HG03159 (cell line): Measurements from ENCODE around the gene ALDH1B1.
"Not testable (repeated sequence)": the region's sequence is repeated elsewhere in the genome, so short reads cannot be mapped to it uniquely, and the experiment has no call there.

Experiments used
- ATAC-seq: cut with Tn5 transposase; IDR thresholded peaks from one replicate; pipeline ENCODE4 v1.9.1; 2021; ENCODE audit warnings: mild to moderate bottlenecking, moderate library complexity; ENCODE audit not compliant: unreplicated experiment

ALDH1B1 gene

GRCh38 chr9:38385896-38386295 is 6.6 kb upstream of the ALDH1B1 start:
- ATAC-seq: no peak

DNA sequence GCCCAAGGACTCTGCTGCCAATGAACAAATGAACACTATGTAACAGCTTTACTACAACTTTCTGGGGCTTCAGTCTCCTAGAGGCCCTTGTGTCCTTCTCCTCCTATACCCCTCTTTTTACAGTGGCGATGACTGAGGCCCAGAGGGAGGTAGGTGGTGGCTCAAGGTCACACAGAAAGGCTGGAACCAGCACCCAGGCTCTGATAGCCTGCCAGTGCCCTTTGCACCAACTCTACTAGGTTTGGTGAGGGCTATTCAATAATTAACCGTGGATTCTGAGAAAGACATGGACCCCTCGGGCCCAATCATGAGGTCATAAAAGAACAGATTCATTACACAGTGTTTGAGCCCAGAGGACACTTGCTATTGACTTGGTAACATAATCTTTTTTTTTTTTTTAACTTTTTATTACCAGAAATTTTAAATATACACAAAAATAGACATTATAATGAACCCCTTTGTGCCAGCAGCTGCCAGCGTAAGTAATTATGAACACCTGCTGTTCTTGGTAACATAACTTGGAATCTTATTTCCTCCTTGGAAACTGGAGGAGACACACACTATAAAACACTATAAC is 6.1 kb upstream of the ALDH1B1 start:
- no peak for ATAC-seq

DNA sequence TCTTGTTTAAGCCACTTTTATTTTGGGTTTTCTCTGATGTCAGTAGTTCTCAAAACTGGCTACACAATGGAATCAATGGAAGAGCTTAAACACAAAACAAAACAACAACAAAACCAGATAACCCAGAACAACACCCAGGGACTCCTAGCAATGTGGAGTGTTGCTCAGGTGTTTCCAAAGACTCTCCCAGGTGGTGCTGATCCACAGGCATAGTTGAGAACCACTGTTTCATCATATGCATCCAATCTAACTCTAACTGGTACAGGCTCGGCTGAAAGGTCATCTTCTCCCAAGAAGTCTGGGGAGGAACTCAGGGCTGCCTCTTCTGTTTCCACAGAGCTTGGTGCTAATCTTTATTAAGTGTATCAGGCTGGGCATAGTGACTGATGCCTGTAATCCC is 5.4 kb upstream of the ALDH1B1 start:
- no peak for ATAC-seq

DNA sequence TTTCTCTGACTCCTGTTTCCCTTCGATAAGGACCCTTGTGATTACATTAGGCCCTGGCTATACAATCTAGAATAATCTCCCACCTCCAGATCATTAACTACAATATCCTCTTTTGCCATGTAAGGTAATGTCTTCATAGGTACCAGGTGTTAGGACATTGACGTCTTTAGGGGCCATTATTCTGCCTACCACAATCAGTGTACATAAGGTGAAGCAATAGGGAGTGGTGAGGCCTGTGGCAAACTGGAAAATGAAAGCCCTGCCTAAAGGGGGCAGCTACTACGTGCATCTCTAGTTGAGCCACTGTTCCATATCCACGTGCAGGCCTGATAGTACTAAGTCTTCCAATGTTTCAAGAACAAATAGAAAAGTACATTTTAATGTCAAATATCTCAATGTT is 4.8 kb upstream of the ALDH1B1 start:
- no peak for ATAC-seq

- ATAC-seq: no peak
These were observed 3.9 kb upstream of the ALDH1B1 start for GRCh38 chr9:38388283-38389223.

DNA sequence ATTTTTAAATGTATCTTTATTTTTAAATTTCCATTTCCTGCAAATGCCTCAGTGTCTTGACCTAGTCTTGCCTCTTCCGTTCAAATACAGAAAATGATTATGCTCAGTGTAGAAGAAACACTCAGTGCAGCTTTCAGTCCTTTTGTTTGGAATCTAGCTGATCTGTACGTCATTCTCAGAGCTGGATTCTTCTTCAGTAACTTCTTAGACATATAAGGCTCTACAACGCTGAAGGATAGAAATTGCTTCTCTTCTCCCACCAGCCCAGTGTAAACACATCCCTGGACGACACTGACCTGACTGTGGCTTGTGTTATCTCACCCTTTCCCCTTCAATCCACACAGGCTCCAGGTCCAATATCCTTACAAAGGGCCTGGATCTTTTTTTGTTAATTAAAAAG is 3.2 kb upstream of the ALDH1B1 start:
- no peak for ATAC-seq

DNA sequence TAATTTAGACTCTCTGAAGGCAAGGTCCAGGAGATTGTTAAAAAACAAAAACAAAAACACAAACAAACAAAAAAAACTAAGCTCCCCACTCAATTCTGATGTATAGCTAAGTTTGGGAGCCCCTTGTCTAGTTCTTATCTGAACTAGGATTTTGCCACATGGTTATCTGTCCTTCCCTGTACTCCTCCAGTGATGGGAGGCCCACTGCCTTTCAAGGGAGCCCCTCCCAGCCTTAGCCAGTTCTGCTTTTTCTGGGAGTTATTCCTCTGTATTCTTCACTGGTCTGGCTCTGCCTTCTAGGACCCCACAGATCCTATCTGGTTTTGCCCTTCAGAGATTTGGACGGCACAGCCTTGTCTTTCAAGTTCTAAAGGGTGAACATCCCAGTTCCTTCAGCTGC is 2.1 kb upstream of the ALDH1B1 start:
- ATAC-seq: no peak

DNA sequence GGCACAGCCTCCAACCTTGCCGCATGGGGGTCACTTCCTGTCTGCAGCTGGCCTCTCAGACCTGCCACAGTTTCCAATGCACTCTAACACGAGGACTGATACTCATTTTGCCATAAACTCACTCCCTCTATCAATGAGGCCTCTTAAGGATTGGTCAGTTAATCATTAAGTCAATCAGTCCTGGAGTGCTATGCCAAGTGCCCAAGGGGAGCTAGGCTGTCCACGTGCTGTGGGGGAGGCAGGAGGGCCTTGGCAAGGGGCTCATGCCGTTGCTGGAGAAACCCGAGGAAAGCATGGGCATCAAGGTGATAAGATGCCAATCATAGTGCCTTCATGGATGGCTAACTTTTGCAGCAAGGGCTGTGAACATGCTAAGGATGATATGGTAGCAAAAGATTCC is 1.7 kb upstream of the ALDH1B1 start:
- ATAC-seq: no peak

DNA sequence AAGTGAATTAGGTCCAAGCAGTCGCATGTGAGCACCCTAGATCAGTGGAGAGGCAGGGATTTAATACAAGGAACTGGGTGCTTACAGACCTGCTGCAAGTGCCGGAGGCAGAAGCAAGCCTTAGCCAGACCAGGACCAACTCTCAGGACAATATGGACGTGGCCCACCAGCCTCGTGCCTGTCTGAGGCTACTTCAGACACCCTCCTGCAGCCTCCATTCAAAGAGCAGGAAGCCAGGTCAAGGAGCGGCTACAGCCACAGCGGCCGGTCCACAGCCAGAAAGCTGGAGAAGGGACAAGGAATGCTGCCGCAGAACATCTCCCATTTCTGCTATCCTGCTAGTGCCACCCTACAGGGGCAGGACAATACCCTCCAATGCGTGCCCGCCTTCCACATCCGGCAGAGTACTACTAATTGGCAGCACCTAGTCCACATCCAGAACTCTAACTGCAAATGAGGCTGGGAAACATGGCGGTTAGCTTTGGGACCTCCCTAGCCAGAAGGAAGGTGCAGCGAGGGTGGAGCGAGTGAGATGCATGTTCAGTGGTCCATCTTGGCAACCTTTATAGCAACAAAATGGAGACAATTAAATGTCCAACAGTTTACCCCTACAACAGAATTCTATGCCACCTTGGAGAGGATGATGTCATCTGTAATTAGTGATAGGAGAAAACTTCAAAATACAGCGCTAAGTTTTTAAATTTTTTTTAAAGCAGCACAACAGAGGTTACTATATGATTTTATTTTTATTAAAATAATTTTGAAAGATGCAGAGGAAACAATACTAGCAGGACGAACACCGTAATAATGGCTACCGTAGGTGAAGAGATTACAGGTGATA is 1.0 kb upstream of the ALDH1B1 start:
- ATAC-seq: no peak

GRCh38 chr9:38393128-38393796 is 760 bp downstream of the ALDH1B1 start:
- no peak for ATAC-seq

DNA sequence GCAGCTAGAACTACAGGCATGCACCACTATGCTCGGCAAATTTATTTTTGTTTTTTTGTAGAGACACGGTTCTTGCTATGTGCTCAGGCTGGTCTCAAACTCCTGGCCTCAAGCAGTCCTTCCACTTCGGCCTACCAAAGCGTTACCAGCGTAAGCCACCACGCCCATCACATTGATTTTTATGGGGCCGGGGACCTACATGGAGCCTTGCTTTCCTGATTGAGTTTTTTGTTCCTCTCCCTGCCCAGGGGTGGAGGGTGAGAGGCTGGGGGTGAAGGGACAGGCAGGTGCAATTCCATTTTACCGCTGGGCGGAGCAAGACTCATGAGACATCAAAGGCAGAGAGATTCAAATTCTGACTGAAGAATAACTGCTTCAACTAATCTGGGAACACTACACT is 1.9 kb downstream of the ALDH1B1 start:
- no peak for ATAC-seq

- no peak for ATAC-seq
These were observed 3.3 kb downstream of the ALDH1B1 start for GRCh38 chr9:38395653-38396370.

DNA sequence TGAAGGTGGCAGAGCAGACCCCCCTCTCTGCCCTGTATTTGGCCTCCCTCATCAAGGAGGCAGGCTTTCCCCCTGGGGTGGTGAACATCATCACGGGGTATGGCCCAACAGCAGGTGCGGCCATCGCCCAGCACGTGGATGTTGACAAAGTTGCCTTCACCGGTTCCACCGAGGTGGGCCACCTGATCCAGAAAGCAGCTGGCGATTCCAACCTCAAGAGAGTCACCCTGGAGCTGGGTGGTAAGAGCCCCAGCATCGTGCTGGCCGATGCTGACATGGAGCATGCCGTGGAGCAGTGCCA is 3.8 kb downstream of the ALDH1B1 start:
- ATAC-seq: no peak

GRCh38 chr9:38399191-38399590 is 6.7 kb downstream of the ALDH1B1 start:
- ATAC-seq: not testable (repeated sequence)

GRCh38 chr9:38401994-38402393 is 9.5 kb downstream of the ALDH1B1 start:
- ATAC-seq: no peak

DNA sequence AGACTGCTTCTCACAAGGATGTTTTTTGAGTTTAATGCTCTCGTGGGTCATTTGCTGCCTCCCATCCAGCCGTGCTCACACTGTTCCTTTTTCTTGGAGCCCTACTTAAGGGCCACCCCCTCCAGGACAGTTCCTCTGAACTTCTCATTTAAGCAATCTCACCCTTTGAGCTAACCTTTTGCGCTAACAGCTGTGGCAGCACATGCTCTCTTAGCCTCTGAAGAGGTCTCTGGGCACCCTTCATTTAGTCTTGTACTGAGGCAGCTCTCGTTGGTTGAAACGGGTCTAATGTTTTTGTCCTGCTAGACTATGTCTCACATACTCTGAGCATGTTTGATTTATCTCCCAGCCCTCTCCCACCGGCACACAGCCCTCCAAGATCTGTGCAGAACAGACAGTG is 11.8 kb downstream of the ALDH1B1 start:
- ATAC-seq: no peak

- ATAC-seq: no peak
These were observed 13.3 kb downstream of the ALDH1B1 start for GRCh38 chr9:38405785-38406184.

DNA sequence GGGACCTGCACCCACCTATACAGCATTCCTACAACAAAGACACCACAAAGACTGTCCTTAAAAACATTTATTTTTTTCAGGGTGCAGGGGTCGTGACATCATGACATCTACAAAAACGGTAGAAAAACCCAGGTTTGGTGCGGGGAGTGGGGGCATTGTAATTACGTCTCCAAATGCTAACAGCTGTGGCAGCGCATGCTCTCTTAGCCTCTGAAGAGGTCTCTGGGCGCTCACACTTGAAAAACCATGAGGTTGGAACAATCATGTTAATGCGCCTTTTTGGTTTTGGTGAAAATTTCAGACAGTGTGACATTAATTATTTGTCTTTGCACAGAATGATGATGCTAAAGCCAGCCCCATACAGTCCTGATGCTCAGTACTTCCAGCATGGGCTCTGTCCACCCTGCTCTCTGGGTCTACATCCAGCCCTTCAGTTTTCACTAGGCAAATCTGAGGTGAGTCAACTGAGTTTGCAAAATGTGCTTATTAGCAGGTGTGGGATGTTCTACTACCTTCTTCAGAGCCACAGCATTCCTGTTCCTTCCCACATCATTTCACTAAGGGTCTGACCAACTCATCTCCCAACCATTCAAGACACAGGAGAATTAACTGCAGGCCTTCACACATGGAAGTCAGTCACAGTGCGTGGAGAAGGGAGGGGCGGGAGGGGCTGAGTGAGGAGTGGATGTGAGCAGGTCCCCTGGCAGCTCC is 14.1 kb downstream of the ALDH1B1 start:
- ATAC-seq: no peak

GRCh38 chr9:38408719-38409118 is 16.2 kb downstream of the ALDH1B1 start:
- peak; percentile 53 for ATAC-seq

DNA sequence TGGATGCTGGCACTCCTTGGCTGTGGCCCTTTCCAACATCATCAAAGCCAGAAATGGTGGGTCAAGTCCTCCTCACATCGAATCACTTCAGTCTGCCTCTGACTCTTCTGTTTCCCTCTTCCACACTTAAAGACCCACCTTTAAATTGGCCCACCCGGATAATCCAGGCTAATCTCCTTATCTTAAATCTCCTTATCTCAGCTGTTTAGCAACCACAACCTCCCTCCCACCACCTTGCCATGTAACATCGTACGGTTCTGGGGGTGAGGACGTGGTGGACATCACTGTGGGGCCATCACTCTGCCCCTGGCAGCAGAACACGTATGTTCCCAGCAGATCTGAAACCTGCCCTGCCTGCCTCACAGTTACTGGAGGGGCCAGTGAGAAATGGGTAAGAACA is 20.2 kb downstream of the ALDH1B1 start:
- ATAC-seq: no peak
